HG02885 (cell line): ENCODE results near the gene RASL10A.

Experiments used
- ATAC-seq: cut with Tn5 transposase; IDR thresholded peaks from one replicate; pipeline ENCODE4 v1.9.1; 2021; ENCODE audit warnings: mild to moderate bottlenecking; ENCODE audit not compliant: unreplicated experiment, poor library complexity

RASL10A gene

DNA sequence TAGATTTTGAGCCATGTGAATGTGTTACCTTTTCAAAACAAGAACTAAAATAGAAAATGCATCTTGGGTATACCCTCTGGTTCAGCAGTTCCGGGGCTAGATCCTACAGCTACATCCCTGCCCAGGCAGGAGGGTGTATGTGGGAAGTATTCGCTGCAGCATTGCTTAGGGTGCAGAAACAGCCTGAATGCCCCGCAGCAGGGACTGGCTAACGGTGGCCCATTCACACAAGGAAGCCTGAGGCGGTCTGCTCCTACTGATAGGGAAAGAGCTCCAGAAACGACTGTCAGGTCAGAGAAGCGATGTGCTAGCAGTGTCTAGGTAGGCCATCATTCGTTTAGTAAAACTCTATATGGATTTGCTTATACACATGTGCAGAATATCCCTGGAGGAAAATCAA, 9.9 kb upstream of the RASL10A start:
- no peak for ATAC-seq

GRCh38 chr22:29323641-29324040, 8.1 kb upstream of the RASL10A start:
- no peak for ATAC-seq

DNA sequence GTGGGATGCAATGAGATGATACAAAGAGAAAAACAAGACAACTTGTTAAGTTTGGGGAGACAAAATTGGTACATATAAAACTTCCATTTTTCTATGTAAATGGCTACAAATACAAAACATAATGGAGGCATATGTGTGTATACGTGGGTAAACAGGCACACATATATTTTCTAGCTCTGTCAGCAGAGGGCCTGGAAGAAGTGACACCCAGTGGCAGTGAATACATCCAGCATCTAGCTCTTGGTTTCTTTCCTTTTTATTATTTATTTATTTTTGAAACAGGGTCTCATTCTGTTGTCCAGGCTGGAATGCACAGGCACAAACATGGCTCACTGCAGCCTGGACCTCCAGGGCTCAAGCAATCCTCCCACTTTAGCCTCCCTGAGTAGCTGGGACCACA, 5.0 kb upstream of the RASL10A start:
- ATAC-seq: no peak

GRCh38 chr22:29319072-29319471, 3.6 kb upstream of the RASL10A start:
- ATAC-seq: no peak

GRCh38 chr22:29317827-29318454, 2.4 kb upstream of the RASL10A start:
- ATAC-seq: no peak

GRCh38 chr22:29316141-29316828, 788 bp upstream of the RASL10A start:
- no peak for ATAC-seq

- no peak for ATAC-seq
These were observed 786 bp downstream of the RASL10A start for GRCh38 chr22:29314537-29315285.

- ATAC-seq: no peak
These were observed 1.7 kb downstream of the RASL10A start for GRCh38 chr22:29313576-29314466.

DNA sequence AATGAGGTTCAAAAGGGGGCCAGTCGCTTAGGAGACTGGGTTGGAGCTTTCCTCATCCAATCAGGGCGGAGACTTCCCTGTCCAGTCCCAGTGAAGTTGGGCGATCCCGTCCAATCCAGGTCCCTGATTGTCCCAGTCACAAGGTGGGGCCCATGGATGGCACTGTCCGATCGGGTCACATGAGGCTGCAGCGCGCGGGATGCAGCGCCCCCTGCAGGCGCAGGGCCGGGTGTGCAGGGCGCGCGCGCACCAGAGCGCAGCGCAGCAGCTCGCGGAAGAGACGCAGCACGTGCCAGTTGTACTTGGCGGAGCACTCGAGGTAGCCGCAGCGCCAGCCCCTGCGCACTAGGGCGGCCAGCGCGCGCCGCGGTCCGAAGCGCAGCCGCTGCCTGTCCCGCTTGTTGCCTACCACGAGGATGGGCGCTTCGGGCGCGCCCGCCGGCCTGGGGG, 2.3 kb downstream of the RASL10A start:
- no peak for ATAC-seq

DNA sequence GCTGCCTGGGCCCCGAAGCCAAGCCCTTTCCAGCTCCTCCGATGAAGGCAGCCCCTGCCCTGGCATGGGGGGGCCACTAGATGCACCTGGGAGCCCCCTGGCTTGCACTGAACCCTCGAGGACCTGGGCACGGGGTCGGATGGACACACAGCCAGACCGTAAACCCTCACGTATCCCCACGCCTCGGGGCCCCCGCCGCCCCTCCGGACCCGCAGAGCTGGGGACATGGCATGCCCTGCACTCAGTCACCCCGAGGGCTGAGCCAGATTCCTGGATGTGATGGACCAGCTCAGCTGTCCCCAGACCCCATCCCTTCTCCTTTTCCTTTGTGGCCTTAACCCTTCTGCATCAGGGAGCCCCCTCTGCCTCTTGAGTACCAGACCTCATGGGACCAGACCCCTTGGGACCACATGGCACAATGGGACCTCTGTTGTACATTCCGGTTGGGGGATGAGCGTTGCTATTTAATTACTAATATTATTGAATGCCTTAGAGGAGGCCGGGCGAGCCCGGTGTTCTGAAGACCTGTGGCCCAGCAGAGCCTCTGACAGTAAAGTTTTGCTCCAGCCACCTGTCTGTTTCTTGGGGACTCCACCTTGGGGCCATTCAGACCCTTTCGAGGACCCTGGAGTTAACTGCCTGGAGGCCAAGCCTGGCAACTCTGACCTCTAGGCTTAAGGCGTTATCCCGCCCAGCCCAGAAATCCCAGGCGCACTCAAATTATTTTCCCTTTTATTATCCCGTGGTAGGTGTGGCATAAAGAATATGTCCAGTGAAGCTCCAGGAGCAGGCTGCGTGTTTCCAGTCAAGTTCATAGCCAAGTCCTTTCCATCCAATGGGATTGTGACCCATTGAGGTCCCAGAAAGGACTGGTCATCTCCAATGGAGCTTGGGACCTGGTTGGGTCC, 3.0 kb downstream of the RASL10A start:
- ATAC-seq: no peak

- no peak for ATAC-seq
These were observed 3.9 kb downstream of the RASL10A start for GRCh38 chr22:29311464-29312217.

GRCh38 chr22:29310863-29311339, 4.6 kb downstream of the RASL10A start:
- ATAC-seq: no peak

DNA sequence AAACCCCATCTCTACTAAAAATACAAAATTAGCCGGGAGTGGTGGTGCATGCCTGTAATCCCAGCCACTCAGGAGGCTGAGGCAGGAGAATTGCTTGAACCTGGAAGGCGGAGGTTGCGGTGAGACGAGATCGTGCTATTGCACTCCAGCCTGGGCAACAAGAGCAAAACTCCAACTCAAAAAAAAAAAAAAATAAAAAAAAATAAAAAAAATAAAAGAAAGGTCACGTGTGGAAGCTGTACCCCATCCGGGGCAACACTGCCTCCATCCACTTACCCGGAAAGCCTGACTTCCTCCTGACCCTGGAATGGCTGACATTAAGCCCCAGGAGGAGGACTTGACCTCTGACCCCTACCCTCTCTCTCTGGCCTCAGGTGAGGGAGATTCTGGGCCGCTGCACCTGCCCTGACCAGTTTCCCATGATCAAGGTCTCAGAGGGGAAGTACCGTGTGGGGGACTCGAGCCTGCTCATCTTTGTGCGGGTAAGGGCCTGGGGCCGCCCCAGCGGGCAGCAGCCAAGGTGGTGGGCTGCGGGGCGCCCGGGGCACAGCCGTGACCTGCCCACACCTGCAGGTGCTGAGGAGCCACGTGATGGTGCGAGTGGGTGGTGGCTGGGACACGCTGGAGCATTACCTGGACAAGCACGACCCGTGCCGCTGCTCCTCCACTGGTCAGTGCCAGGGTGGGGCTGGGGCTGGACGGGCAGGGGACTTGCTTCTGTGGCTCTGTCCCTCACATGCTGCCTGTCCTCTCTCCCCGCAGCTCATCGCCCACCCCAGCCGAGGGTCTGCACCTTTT, 5.2 kb downstream of the RASL10A start:
- no peak for ATAC-seq

GRCh38 chr22:29309332-29310064, 6.0 kb downstream of the RASL10A start:
- ATAC-seq: no peak

DNA sequence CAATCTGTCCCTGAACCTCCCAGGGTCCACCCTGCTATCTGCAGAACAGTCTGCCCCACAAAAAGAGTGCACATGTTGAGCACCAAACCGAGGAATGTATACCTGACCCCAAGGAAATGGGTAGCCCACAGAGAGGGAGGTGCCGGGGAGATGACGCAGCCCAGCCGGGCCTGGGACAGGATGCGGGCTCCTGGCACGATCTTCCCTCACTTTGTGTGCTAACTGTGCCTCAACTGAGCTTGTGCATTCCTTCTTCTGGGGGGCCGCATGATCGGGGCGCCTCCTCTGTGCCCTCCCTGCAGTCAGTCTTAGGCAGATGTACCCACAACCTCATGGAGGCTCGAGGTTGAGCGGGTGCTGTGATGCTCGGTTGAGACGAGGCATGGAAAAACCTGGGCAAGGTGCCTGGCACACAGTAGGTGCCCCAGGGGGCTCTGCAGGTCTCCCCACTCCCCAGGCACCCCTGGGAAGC, 6.7 kb downstream of the RASL10A start:
- no peak for ATAC-seq

DNA sequence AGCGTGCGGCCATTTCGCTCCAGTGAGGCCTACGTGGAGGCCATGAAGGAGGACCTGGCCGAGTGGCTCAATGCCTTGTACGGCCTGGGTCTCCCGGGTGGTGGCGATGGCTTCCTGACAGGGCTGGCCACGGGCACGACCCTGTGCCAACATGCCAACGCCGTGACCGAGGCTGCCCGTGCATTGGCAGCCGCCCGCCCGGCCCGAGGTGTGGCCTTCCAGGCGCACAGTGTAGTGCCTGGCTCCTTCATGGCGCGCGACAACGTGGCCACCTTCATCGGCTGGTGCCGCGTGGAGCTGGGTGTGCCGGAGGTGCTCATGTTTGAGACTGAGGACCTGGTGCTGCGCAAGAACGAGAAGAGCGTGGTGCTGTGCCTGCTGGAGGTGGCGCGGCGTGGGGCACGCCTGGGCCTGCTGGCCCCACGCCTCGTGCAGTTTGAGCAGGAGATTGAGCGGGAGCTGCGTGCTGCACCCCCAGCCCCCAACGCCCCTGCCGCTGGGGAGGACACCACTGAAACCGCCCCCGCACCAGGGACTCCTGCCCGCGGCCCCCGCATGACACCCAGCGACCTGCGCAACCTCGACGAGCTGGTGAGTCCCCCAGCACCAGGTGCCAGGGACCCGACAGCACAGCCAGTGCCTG, 7.2 kb downstream of the RASL10A start:
- no peak for ATAC-seq
